Activated T-cell treated with anti-CD3 and anti-CD28 coated beads for 48 hours (primary cell): ENCODE results near the gene RNF5.
"Not testable (repeated sequence)": the region's sequence is repeated elsewhere in the genome, so short reads cannot be mapped to it uniquely, and the experiment has no call there.

Experiments used
- DNase-seq: peaks from one replicate; pipeline ENCODE4 v3.0.0-alpha.2; 2020; ENCODE audit warnings: low read depth

RNF5 gene

GRCh38 chr6:32210191-32210601, 32.0 kb downstream of the RNF5 start:
- DNase-seq, result no peak

- not testable (repeated sequence) for DNase-seq
Measured at GRCh38 chr6:32211432-32211831, 33.2 kb downstream of the RNF5 start.

GRCh38 chr6:32212076-32212760, 34.0 kb downstream of the RNF5 start:
- no peak for DNase-seq

GRCh38 chr6:32213649-32214048, 35.4 kb downstream of the RNF5 start:
- no peak for DNase-seq

- no peak for DNase-seq
Measured at GRCh38 chr6:32214126-32214525, 35.9 kb downstream of the RNF5 start.

- DNase-seq, result no peak
Measured at GRCh38 chr6:32215617-32216016, 37.4 kb downstream of the RNF5 start.

GRCh38 chr6:32216285-32216684, 38.1 kb downstream of the RNF5 start:
- DNase-seq, result no peak

- no peak for DNase-seq
Measured at GRCh38 chr6:32216998-32217397, 38.8 kb downstream of the RNF5 start.

- DNase-seq, result no peak
Measured at GRCh38 chr6:32218167-32218566, 40.0 kb downstream of the RNF5 start.

- no peak for DNase-seq
Measured at GRCh38 chr6:32220021-32220420, 41.8 kb downstream of the RNF5 start.

- no peak for DNase-seq
Measured at GRCh38 chr6:32222333-32223230, 44.4 kb downstream of the RNF5 start.

GRCh38 chr6:32223258-32224235, 45.3 kb downstream of the RNF5 start, which contains the start of gene NOTCH4:
TSS of gene NOTCH4 (minus strand) at chr6:32224067. CDS start at chr6:32223928, 139 bp downstream.
- no peak for DNase-seq

GRCh38 chr6:32224696-32225095, 46.5 kb downstream of the RNF5 start:
- no peak for DNase-seq

- no peak for DNase-seq
Measured at GRCh38 chr6:32226434-32226833, 48.2 kb downstream of the RNF5 start.
